Activated T-cell treated with anti-CD3 and anti-CD28 coated beads, Interleukin-2, amount 50 U/mL, for 48 hours (primary cell): Measurements from ENCODE around the gene CACYBP.
"Not testable (repeated sequence)": the region's sequence is repeated elsewhere in the genome, so short reads cannot be mapped to it uniquely, and the experiment has no call there.

Experiments
- DNase-seq, 2 experiments: peaks; one replicate each; pipeline ENCODE4 v3.0.0-alpha.2; 2020

CACYBP gene

DNA sequence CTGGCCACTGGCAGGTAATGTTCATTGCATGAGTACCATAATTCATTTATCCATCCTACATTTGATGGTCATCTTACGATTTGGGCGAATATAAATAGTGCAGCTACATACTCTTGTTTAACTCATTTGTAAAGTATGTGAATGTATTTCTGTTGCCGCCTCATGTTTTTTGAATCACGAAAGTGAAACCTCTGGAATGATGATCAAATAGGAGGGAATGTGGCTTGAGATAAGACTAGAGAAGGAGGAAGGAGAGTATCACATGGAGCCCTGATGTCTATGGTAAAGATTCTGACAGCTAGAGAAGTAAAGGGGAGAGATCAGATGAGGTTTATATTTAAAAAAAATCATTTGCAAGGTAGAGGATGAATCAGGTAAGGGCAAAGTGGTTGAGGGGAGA, 15.5 kb downstream of the CACYBP start:
- no peak for DNase-seq

- no peak for DNase-seq
Measured at GRCh38 chr1:175019524-175019923, 19.8 kb downstream of the CACYBP start.

- peak; percentile 100 for DNase-seq
Measured at GRCh38 chr1:175023043-175023921, 23.5 kb downstream of the CACYBP start, which contains the start of gene MRPS14. Gene MRPS14, minus strand, starts transcription at chr1:175023425. Its CDS starts 17 bp downstream, at chr1:175023408.

DNA sequence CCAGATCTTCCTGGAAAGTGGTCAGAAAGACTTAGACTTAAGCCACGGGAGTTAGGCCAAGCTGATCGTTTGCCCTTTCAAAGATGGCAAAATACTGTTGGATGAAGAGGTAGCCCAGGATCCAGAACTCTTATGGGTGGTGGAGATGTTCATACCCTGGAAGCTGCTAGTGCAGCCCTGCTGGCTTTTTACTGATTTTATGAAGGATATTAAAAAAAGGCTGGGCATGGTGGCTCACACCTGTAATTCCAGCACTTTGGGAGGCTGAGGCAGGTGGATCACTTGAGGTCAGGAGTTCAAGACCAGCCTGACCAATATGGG, 24.1 kb downstream of the CACYBP start:
- DNase-seq = not testable (repeated sequence)

DNA sequence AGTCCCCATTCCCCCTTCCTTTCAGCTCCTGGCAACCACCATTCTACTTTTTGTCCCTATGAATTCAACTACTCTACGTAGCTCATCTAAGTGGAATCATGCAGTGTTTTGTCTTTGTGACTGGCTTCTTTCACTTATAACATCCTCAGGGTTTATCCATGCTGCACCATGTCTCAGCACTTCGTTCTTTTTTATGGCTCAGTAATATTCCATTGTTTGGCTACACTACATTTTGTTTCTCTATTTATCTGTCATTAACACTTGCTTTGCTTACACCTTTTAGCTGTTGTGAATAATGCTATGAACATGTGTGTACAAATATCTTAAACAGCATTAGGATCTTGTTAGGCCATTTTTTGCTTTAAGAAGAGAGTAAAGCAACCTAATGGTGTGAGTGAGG, 25.0 kb downstream of the CACYBP start:
- no peak for DNase-seq

GRCh38 chr1:175033953-175034352, 34.2 kb downstream of the CACYBP start:
- DNase-seq = no peak

DNA sequence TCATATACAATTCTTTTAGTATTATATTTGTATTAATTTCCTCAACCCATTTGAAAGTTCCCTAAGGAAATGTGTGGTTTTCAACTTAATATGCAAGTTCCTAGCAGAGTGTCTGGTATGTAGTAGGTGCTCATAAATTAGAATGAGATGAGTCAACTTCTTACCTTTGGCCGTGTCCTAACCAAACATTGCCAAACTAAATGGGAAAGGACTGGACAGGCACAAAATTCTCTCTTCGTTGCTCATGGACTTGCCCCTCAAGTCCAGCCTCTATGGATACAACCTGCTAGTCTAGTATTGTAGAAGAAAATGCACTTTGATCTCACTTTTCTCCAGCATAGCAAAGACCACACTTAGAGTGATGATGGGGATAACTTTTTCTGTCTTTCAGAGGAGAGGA, 35.0 kb downstream of the CACYBP start:
- DNase-seq = no peak

GRCh38 chr1:175035865-175036264, 36.1 kb downstream of the CACYBP start:
- DNase-seq = no peak

- DNase-seq = no peak
Measured at GRCh38 chr1:175036476-175036875, 36.7 kb downstream of the CACYBP start.

- no peak for DNase-seq
Measured at GRCh38 chr1:175037416-175037815, 37.7 kb downstream of the CACYBP start.

DNA sequence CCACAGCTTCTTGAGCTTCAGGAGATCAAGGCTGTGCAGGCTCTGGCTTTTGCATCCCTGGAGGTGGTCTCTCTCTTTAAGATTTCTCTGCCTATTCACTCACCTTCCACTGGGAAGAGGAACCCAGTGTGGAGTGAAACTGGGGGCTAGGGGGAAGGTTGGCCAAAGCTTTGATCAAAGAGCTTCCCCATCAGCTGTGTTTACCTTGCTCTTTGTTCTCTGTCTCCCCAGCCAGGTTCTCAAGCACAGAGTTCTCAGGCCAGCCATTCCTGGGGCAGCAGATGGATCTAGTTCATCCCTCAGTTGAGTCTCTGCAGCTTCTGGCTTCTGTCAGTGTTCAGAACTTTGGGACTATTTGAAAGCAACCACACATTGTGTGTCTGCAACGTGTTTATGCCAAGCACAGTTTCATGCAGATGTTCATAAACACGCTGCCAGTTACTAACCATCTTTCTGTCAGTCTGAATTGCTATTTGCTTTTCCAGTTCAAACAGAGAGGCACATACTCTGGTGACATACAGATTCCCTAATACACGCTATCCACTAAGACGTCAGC, 40.7 kb downstream of the CACYBP start:
- no peak for DNase-seq

GRCh38 chr1:175042650-175043049, 42.9 kb downstream of the CACYBP start:
- DNase-seq = no peak

- DNase-seq = no peak
Measured at GRCh38 chr1:175043824-175044223, 44.1 kb downstream of the CACYBP start.

DNA sequence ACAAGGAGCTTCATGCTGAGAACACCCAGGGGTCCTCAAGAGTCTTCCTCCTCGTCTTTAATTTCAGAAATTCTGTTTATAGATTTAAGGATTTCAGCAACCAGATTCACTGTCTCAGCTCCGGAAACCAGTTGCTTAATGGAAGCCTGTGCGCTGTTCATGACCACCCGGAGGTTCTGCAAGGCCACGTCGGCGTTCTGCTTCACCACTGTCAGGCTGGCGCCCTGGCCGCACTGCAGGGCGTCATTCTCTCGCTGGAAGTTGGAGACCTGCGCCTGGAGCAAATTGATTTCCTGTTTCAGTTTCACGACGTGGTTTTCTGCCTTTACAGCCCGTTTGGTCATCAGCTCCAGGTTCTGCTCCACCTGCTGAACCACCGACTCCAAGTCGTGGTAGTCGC, 44.8 kb downstream of the CACYBP start:
- DNase-seq = not testable (repeated sequence)

- DNase-seq = no peak
Measured at GRCh38 chr1:175045097-175045496, 45.4 kb downstream of the CACYBP start.

GRCh38 chr1:175045519-175045918, 45.8 kb downstream of the CACYBP start:
- no peak for DNase-seq

DNA sequence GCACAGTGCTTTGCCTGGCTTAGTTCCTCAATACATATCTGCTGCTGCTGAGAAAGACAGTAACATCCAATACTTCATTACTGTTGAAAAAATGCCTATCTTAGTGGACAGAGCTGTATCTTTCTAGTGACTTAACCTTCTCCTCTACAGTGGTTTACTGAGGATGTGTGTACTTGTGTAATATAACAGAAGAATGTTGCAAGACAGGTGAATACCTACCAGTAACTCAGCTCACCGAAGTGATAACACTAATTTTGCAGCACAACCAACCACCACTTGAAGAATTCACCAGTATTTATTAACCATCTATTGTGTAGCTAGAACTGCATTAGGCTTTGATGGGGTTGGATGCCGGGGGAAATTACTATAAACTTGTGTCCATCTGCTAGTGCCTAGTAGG, 51.2 kb downstream of the CACYBP start:
- no peak for DNase-seq

- no peak for DNase-seq
Measured at GRCh38 chr1:175054736-175055135, 55.0 kb downstream of the CACYBP start.
